ENCODE data around the gene PGF. TPM values are rescaled to one million over a fixed set of nuclear protein-coding genes. Genes with fewer than 3 reads are reported as not detected.

Gene PGF
- total and polyA plus RNA-seq, 2 experiments from 2014 or later = 25.0 to 31.0 TPM

GRCh38 chr14:74951443-74952179 is 3.8 kb downstream of the PGF start:
- WGBS (ENCODE audit: low lambda C conversion rate, missing lambda C conversion rate) = 39% methylated on average over 15 of the region's 15 CpGs
- Histone ChIP-seq H3K9me2 (replicated peaks; ENCODE audit: insufficient read depth) (no peaks in the 10 kb centered on the region), H4K20me1 (ENCODE audit: insufficient read depth, poor library complexity, severe bottlenecking) (no peaks in the 10 kb centered on the region), H3K79me2 (peaks cover 31% of the 10 kb centered on the region), H2AFZ (peak overlapping the region; percentile 22), H3K4me2 (peak overlapping the region; percentile 96), H3K36me3 (replicated peaks; ENCODE audit: insufficient read depth, low read depth) (no peaks in the 10 kb centered on the region), H3K4me3 (no peak overlapping the region), H3K4me1 (ENCODE audit: insufficient read depth) (peaks cover 69% of the 10 kb centered on the region), H3K27me3 (no peaks in the 10 kb centered on the region), H3K27ac (peak overlapping the region; percentile 99), H3K9me3 (ENCODE audit: low read depth) (no peaks in the 10 kb centered on the region)
- peak; percentile 61 for DNase-seq (ENCODE audit: low spot score)
- no peak for TF ChIP-seq CTCF (IDR thresholded peaks at IDR 0.05; ENCODE audit: poor library complexity)
- no peak for TF ChIP-seq EZH2 (IDR thresholded peaks at IDR 0.05; ENCODE audit: borderline replicate concordance)
- no peak for TF ChIP-seq EZH2phosphoT487 (IDR thresholded peaks at IDR 0.05; ENCODE audit: low read depth, severe bottlenecking, unreplicated experiment)

GRCh38 chr14:74950795-74951442 is 4.5 kb downstream of the PGF start:
- Histone ChIP-seq H3K27me3 (no peaks in the 10 kb centered on the region), H3K36me3 (replicated peaks; ENCODE audit: insufficient read depth, low read depth) (no peaks in the 10 kb centered on the region), H3K4me3 (no peak overlapping the region), H3K9me2 (replicated peaks; ENCODE audit: insufficient read depth) (no peaks in the 10 kb centered on the region), H3K27ac (peak overlapping the region; percentile 99), H4K20me1 (ENCODE audit: insufficient read depth, poor library complexity, severe bottlenecking) (no peaks in the 10 kb centered on the region), H3K9me3 (ENCODE audit: low read depth) (no peaks in the 10 kb centered on the region), H3K4me1 (ENCODE audit: insufficient read depth) (peaks cover 70% of the 10 kb centered on the region), H3K79me2 (peaks cover 31% of the 10 kb centered on the region), H3K4me2 (peak overlapping the region; percentile 96), H2AFZ (no peak overlapping the region)
- no peak for TF ChIP-seq CTCF (IDR thresholded peaks at IDR 0.05; ENCODE audit: poor library complexity)
- TF ChIP-seq EZH2phosphoT487 (IDR thresholded peaks at IDR 0.05; ENCODE audit: low read depth, severe bottlenecking, unreplicated experiment) = no peak
- TF ChIP-seq EZH2 (IDR thresholded peaks at IDR 0.05; ENCODE audit: borderline replicate concordance) = no peak
- 27% methylated on average over 9 of the region's 9 CpGs for WGBS (ENCODE audit: low lambda C conversion rate, missing lambda C conversion rate)
- peak; percentile 84 for DNase-seq (ENCODE audit: low spot score)

- 49% methylated on average over 17 of the region's 17 CpGs for WGBS (ENCODE audit: low lambda C conversion rate, missing lambda C conversion rate)
- H3K9me3 ChIP-seq (ENCODE audit: low read depth) = no peaks in the 10 kb centered on the region
- H3K9me2 ChIP-seq (replicated peaks; ENCODE audit: insufficient read depth) = no peaks in the 10 kb centered on the region
- H3K4me2 ChIP-seq = peak overlapping the region; percentile 39
- peak; percentile 21 for DNase-seq (ENCODE audit: low spot score)
- H3K27ac ChIP-seq = peak overlapping the region; percentile 99
- peaks cover 67% of the 10 kb centered on the region for H3K4me1 ChIP-seq (ENCODE audit: insufficient read depth)
- H4K20me1 ChIP-seq (ENCODE audit: insufficient read depth, poor library complexity, severe bottlenecking) = no peaks in the 10 kb centered on the region
- H2AFZ ChIP-seq = no peak overlapping the region
- peaks cover 30% of the 10 kb centered on the region for H3K79me2 ChIP-seq
- no peak overlapping the region for H3K4me3 ChIP-seq
- H3K27me3 ChIP-seq = no peaks in the 10 kb centered on the region
- H3K36me3 ChIP-seq (replicated peaks; ENCODE audit: insufficient read depth, low read depth) = no peaks in the 10 kb centered on the region
- no peak for TF ChIP-seq EZH2 (IDR thresholded peaks at IDR 0.05; ENCODE audit: borderline replicate concordance)
- no peak for TF ChIP-seq EZH2phosphoT487 (IDR thresholded peaks at IDR 0.05; ENCODE audit: low read depth, severe bottlenecking, unreplicated experiment)
- no peak for TF ChIP-seq CTCF (IDR thresholded peaks at IDR 0.05; ENCODE audit: poor library complexity)
Measured at GRCh38 chr14:74949859-74950573, 5.4 kb downstream of the PGF start.

Measured in hepatocyte (in vitro differentiated cells).